Activated B cell treated with CpG ODN at 0.5 μM for 24 hours (primary cell): ENCODE results near the gene HDAC4. TPM values are rescaled to one million over a fixed set of nuclear protein-coding genes. Genes with fewer than 3 reads are reported as not detected.

Source experiments
- ATAC-seq: fragments of 200-7000 bp; cut with Tn5 transposase; one replicate; pipeline ENCODE4 v1.10.0; 2021; ENCODE audit warnings: low read depth, mild to moderate bottlenecking, moderate library complexity
- CTCF ChIA-PET: fragments of 350-600 bp; sonication (Branson Sonifier 250); formaldehyde crosslinking; loops from one replicate; lab custom pipeline; 2021; ENCODE audit warnings: antibody characterized with exemption; lab: Charles Lee
- POLR2A ChIA-PET: fragments of 350-600 bp; sonication (Branson Sonifier 250); formaldehyde crosslinking; loops from one replicate; lab custom pipeline; 2021; ENCODE audit warnings: antibody characterized with exemption; lab: Charles Lee
- DNase-seq: peaks from one replicate; pipeline ENCODE4 v3.0.0; 2022
- H3K27ac Mint-ChIP-seq: one replicate; pipeline ENCODE4 v1.8.0; 2020; ENCODE audit warnings: mixed read lengths
- H3K27me3 Mint-ChIP-seq: one replicate; pipeline ENCODE4 v1.8.0; 2021; ENCODE audit warnings: mixed read lengths
- H3K36me3 Mint-ChIP-seq: one replicate; pipeline ENCODE4 v1.8.0; 2021; ENCODE audit warnings: low read depth, mixed read lengths
- H3K4me1 Mint-ChIP-seq: one replicate; pipeline ENCODE4 v1.8.0; 2021; ENCODE audit warnings: mixed read lengths
- H3K4me3 Mint-ChIP-seq: one replicate; pipeline ENCODE4 v1.8.0; 2020; ENCODE audit warnings: mild to moderate bottlenecking, mixed read lengths
- H3K9me3 Mint-ChIP-seq: one replicate; pipeline ENCODE4 v1.8.0; 2020; ENCODE audit warnings: mixed read lengths
- CTCF ChIP-seq: fragments of 200-600 bp; IDR thresholded peaks from one replicate; pipeline ENCODE4 v1.8.0; 2022; ENCODE audit warnings: antibody characterized with exemption, mild to moderate bottlenecking
- intact Hi-C: fragments of 100-400 bp; cut with micrococcal nuclease; formaldehyde crosslinking; loops from one replicate; pipeline ENCODE4 v1.15.1; 2024
- total RNA-seq: library from RNA; stranded (reverse); gene quantifications from 2 replicates; pipeline ENCODE4 v1.2.3, GENCODE V29; 2022

Gene HDAC4
- total RNA-seq, 1 donor from 2014 or later = 31.9 TPM

DNA sequence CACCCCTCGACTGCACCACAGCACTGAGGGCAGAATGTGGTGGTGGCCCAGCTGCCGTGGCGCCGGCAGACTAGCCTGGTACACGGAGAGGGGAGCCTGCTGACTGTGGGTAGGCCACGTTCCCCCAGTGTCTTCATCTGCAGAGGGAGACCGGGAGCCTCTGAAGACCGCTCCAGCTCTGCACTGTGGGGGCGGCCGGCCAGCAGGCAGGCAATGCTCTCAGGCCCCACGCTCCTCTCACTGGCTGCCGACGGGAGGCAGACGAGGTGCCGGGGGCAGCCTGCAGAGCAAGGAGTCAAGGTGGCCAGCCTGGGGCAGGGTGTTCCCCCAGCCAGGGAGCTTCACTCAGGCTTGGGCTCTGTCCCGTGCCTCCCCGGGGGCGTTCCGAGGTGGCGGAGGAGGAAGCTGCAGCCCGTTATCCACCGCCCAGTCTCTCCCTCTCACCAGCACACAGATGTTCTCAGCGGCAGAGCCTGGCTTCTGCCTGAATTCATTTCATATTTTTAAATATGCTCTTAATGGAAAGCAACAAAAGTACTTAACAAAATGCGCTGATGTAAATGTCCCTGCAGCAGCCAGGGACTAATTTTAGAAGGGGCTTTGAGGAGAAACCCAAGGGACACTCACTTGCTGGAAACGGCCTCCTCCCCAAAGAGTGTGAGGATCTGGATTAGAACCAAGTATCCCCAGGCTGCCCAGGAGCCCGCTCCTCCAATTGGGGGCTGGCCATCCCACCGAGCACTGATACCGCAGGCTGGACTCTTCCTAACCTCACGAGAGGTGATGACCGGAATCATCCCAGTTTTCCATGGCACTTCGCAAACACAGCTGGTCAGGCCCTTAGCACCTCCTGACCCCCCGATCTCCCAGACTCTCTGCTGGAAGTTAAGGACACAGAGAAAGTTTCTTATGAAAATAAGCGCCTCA lies 87.8 kb downstream of the HDAC4 start:
- no peak for TF ChIP-seq CTCF
- intact Hi-C loops = no loop called here
- DNase-seq (no peak), ATAC-seq (no peak)
- Mint-ChIP-seq H3K4me1 (peaks cover 16% of the 10 kb centered on the region), H3K9me3 (peaks cover 5% of the 10 kb centered on the region), H3K36me3 (peaks cover 7% of the 10 kb centered on the region), H3K27ac (no peak overlapping the region), H3K27me3 (no peaks in the 10 kb centered on the region), H3K4me3 (no peak overlapping the region)
- ChIA-PET CTCF (no interaction called here), POLR2A (no interaction called here)

GRCh38 chr2:239312081-239312511 lies 88.7 kb downstream of the HDAC4 start:
- H3K4me3 Mint-ChIP-seq = no peak overlapping the region
- ATAC-seq = no peak
- H3K27ac Mint-ChIP-seq = no peak overlapping the region
- intact Hi-C loops = no loop called here
- peaks cover 16% of the 10 kb centered on the region for H3K4me1 Mint-ChIP-seq
- no peak for TF ChIP-seq CTCF
- peaks cover 7% of the 10 kb centered on the region for H3K36me3 Mint-ChIP-seq
- DNase-seq = no peak
- ChIA-PET POLR2A (no interaction called here), CTCF (no interaction called here)
- peaks cover 5% of the 10 kb centered on the region for H3K9me3 Mint-ChIP-seq
- no peaks in the 10 kb centered on the region for H3K27me3 Mint-ChIP-seq

DNA sequence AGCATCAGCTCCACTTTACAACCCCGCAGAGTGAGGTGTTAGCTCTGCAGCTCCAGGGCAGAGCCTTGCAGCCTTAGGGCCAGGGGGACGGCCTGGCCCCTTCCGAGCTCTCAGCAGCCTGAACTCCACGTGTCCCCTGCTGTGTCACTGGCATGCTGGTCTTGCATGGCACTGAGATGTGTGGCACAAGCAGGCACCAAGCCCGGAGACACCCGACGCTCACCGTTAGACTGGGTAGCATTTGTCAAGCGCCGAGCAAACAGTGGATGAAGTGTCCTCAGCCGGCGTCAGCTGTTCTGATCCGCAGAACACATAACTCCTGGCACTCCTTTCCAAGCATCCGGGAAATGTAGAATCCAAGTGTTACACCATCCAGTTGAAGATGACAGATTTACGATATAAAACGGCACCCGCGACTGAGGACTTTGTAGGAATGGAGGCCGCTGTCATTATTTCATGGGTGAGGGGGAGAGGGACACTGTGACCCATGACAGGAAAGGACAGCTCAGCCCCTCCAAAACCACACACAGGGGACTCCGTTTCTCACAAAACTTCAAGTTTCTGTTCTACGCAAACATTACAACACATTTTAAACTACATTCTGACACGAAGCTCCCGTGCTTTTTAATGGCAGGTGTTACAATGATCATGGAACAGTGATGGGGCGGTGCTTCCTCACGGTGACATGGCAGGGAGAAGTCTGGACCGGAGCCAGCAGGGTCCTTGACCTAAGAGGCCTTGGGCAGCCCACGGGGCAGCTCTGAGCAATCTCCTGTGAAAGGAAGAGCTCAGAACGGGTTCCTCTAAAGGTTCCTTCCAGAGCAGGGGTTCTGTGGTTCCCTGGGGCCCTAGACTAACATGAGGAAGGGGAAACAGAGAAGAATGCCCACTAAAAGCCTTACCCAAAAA lies 89.4 kb downstream of the HDAC4 start:
- peaks cover 14% of the 10 kb centered on the region for H3K4me1 Mint-ChIP-seq
- no peak for ATAC-seq
- intact Hi-C loops = no loop called here
- H3K27me3 Mint-ChIP-seq = no peaks in the 10 kb centered on the region
- peaks cover 7% of the 10 kb centered on the region for H3K36me3 Mint-ChIP-seq
- CTCF ChIA-PET = no interaction called here
- H3K4me3 Mint-ChIP-seq = no peak overlapping the region
- no peak overlapping the region for H3K27ac Mint-ChIP-seq
- POLR2A ChIA-PET = no interaction called here
- H3K9me3 Mint-ChIP-seq = peaks cover 5% of the 10 kb centered on the region
- DNase-seq = no peak
- no peak for TF ChIP-seq CTCF

- ATAC-seq (no peak), DNase-seq (no peak)
- ChIA-PET POLR2A (no interaction called here), CTCF (no interaction called here)
- intact Hi-C loops = no loop called here
- H3K9me3 Mint-ChIP-seq = peaks cover 5% of the 10 kb centered on the region
- H3K27me3 Mint-ChIP-seq = no peaks in the 10 kb centered on the region
- no peak overlapping the region for H3K4me3 Mint-ChIP-seq
- H3K36me3 Mint-ChIP-seq = peaks cover 7% of the 10 kb centered on the region
- H3K4me1 Mint-ChIP-seq = peaks cover 13% of the 10 kb centered on the region
- H3K27ac Mint-ChIP-seq = no peak overlapping the region
- no peak for TF ChIP-seq CTCF
Measured at GRCh38 chr2:239310401-239311061, 90.3 kb downstream of the HDAC4 start.
